ENCODE results near the gene SPAG6.

GRCh38 chr10:22372917-22373316 is 27.6 kb downstream of the SPAG6 start:
- no peak for TF ChIP-seq CTCF (conservative IDR thresholded peaks at IDR 0.05)
- no peak for TF ChIP-seq ZFX (IDR thresholded peaks at IDR 0.05)
